ENCODE measurements around the gene IGDCC3. TPM values are rescaled to one million over a fixed set of nuclear protein-coding genes. Genes with fewer than 3 reads are reported as not detected.

Gene IGDCC3
- total RNA-seq, 6 experiments from 2014 or later = not detected

DNA sequence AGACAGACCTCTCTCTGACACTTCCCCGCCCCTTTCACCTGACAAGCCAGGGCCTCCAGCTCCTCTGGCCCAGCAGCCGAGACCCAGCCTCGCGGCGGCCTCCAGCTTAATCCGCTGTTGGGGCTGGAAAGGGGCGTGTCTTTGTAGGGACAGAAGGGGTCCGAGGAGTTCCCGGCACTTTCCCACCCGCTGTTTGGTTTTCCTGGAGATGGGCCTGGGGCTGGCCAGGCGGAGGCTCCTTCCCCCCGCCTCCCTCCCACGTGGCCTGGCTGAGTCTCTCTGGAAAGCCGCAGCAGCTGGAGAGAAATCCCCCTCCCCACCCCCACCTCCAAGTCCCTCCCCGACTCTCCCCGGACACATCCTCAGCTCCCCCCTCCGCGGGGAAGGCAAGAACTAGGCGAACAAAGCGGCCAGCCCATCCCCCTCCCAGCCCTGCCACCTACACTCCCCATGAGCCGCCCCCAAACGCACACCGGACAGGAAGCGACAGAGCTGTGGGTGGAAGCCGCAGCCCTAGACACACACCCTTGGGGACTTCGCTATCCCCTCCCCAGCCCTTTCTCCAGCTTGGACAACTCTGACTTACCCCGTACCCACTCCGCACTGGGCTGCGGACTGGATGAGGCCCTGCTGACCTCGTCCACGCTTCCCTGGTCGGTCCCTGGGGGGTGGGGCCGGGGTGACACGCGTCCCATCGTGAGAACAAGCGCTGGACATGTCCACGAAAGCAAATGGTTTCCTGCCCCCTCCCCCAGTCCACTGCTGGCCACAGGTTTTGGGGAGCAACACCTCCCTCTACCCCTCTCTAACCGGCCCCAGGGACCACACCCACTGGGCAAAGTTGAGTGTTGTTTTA, 43.8 kb upstream of the IGDCC3 start:
- Mint-ChIP-seq H3K4me3 (peak overlapping the region; percentile 86), H3K27ac (peak overlapping the region; percentile 49; the same call in 1 of the 2 replicates), H3K9me3 (no peaks in the 10 kb centered on the region), H3K36me3 (ENCODE audit: low read depth) (peaks cover 5% of the 10 kb centered on the region; the same call in 1 of the 2 replicates), H3K4me1 (ENCODE audit: low read depth) (peaks cover 25% of the 10 kb centered on the region), H3K27me3 (ENCODE audit: insufficient read depth) (peaks cover 61% of the 10 kb centered on the region)
- no peak for DNase-seq
- TF ChIP-seq, protein P1, sequence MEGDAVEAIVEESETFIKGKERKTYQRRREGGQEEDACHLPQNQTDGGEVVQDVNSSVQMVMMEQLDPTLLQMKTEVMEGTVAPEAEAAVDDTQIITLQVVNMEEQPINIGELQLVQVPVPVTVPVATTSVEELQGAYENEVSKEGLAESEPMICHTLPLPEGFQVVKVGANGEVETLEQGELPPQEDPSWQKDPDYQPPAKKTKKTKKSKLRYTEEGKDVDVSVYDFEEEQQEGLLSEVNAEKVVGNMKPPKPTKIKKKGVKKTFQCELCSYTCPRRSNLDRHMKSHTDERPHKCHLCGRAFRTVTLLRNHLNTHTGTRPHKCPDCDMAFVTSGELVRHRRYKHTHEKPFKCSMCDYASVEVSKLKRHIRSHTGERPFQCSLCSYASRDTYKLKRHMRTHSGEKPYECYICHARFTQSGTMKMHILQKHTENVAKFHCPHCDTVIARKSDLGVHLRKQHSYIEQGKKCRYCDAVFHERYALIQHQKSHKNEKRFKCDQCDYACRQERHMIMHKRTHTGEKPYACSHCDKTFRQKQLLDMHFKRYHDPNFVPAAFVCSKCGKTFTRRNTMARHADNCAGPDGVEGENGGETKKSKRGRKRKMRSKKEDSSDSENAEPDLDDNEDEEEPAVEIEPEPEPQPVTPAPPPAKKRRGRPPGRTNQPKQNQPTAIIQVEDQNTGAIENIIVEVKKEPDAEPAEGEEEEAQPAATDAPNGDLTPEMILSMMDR (IDR thresholded peaks at IDR 0.05) = no peak

DNA sequence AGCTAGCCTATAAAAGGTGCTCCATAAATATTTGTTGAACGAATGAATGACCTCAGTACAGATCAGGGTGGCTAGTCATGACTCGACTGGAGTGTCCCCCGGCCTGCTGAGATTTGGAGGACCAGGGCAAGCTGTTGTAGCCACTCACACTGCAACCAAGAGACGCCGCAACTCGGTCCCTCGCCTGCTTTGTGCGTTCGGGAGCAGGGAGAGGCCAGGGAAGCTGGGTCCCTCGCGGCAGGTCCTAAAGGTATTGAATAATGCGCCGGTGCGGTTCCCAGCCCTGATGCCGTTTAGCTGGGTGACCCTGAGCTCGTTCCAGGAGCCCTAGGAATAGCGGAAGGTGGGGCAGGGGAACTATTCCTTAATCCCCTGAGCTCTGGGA, 43.2 kb upstream of the IGDCC3 start:
- Mint-ChIP-seq H3K27ac (no peak overlapping the region), H3K9me3 (no peaks in the 10 kb centered on the region), H3K36me3 (ENCODE audit: low read depth) (peaks cover 5% of the 10 kb centered on the region; the same call in 1 of the 2 replicates), H3K4me3 (no peak overlapping the region), H3K4me1 (ENCODE audit: low read depth) (peaks cover 25% of the 10 kb centered on the region), H3K27me3 (ENCODE audit: insufficient read depth) (peaks cover 63% of the 10 kb centered on the region)
- TF ChIP-seq, protein P1 (IDR thresholded peaks at IDR 0.05) = no peak
- no peak for DNase-seq

DNA sequence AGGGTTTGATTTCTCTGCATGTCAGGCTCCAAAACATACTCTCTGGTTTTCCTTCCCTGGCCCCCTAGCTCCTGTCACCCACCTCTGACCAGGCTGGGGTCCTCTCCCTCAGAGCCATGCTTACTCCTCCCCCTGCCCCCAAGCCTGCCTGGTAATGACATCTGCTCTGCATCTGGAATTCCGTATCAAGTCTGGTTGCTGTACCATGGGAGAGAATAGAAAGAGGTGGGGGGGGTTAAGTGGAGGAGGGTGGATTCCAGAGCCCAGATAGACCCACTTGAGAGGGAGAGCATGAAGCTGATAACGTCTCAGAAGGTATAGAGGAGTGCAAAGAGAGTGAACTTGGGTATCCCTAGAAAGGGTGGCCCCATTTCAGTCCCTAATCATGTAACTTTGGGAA, 40.8 kb upstream of the IGDCC3 start:
- peaks cover 49% of the 10 kb centered on the region for H3K27me3 Mint-ChIP-seq (ENCODE audit: insufficient read depth)
- H3K36me3 Mint-ChIP-seq (ENCODE audit: low read depth) = peaks cover 5% of the 10 kb centered on the region; the same call in 1 of the 2 replicates
- DNase-seq = no peak
- H3K4me3 Mint-ChIP-seq = no peak overlapping the region
- H3K4me1 Mint-ChIP-seq (ENCODE audit: low read depth) = peaks cover 30% of the 10 kb centered on the region
- TF ChIP-seq, protein P1 (IDR thresholded peaks at IDR 0.05) = no peak
- H3K9me3 Mint-ChIP-seq = no peaks in the 10 kb centered on the region
- H3K27ac Mint-ChIP-seq = no peak overlapping the region

DNA sequence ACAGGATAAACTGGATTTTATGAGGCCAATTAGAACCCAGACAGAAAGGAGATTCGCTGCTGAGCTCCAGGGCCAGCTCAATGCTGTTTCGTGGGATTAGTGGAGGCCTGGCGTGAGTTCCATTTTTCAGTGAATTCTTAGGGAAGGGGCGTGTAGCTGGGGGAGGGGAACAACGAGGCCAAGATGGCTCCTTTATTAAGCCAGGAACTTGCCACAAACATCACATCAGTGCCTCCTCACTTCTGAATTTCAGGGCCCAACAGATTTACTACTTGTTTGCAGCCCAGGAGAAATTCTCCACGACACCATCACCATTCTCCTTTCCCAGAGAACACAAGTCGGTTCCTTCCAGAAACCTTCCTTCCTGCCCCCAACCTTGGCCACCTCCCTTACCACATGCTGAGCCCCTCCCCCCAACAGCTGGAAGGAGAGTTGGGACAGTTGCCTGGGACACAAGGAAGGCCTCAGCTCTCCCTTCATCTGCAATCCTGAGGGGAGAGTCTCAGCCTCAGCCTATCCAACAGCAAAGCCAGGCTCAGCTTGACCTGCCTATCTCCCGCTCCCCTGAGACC, 39.1 kb upstream of the IGDCC3 start:
- H3K9me3 Mint-ChIP-seq = no peaks in the 10 kb centered on the region

DNA sequence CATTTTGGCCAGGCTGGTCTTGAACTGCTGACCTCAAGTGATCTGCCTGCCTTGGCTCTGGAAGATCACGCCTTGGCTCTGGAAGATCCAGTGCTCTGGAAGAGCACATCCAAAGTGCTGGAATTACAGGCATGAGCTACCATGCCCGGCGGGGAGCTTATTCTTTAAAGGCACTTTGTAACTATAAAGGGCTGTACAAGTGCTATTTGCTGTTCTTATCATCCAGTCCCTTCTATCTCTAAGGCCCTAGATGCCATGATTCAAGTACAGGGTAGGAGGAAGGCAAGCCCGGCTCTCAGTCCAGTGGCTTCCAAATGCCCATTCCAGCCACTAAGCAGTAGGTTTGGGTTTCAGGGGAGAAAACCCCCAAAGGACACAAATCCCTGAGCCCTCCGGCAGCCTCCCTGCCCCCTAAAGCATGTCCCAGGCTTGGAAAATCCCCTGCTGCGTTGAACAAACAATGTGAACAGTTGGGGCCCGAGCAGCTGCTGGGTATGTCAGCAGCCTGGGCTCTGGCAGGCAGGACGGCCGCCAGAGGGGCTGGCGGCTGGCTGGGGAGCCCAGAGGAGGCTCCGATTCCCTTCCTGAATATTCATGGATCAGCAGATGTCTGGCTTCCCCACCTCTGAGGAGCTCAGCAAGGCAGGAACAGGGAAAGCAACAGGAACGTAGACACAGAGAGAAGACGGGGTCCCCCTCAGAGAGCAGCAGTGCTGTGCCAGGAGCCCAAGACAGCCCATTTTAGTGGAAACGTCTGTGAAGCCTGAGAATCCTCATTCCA, 37.2 kb upstream of the IGDCC3 start:
- no peak overlapping the region for H3K27ac Mint-ChIP-seq
- TF ChIP-seq, protein P1 (IDR thresholded peaks at IDR 0.05) = no peak
- H3K9me3 Mint-ChIP-seq = no peaks in the 10 kb centered on the region
- peaks cover 1% of the 10 kb centered on the region; the same call in 1 of the 2 replicates for H3K36me3 Mint-ChIP-seq (ENCODE audit: low read depth)
- peaks cover 31% of the 10 kb centered on the region for H3K27me3 Mint-ChIP-seq (ENCODE audit: insufficient read depth)
- H3K4me3 Mint-ChIP-seq = no peak overlapping the region
- H3K4me1 Mint-ChIP-seq (ENCODE audit: low read depth) = peaks cover 7% of the 10 kb centered on the region
- no peak for DNase-seq

More for the DNA sequence above, 39.1 kb upstream of the IGDCC3 start:
- H3K27me3 Mint-ChIP-seq (ENCODE audit: insufficient read depth) = peaks cover 38% of the 10 kb centered on the region
- peaks cover 19% of the 10 kb centered on the region for H3K4me1 Mint-ChIP-seq (ENCODE audit: low read depth)
- H3K36me3 Mint-ChIP-seq (ENCODE audit: low read depth) = peaks cover 5% of the 10 kb centered on the region; the same call in 1 of the 2 replicates
- no peak overlapping the region for H3K27ac Mint-ChIP-seq
- DNase-seq = no peak
- TF ChIP-seq, protein P1 (IDR thresholded peaks at IDR 0.05) = no peak
- no peak overlapping the region for H3K4me3 Mint-ChIP-seq

Measured in HFFc6 (cell line).